Heart right ventricle (tissue), 16 donors: ENCODE measurements around the gene ROBO1. TPM values are rescaled to one million over a fixed set of nuclear protein-coding genes. Genes with fewer than 3 reads are reported as not detected.

Source experiments
- ATAC-seq, 8 donors: fragments of 200-7000 bp; cut with Tn5 transposase; one replicate each; pipeline ENCODE4 v1.9.1; 2020; ENCODE audit warnings: mild to moderate bottlenecking in 8 of 8, moderate library complexity in 8 of 8, moderate number of reproducible peaks in 1 of 8
- DNase-seq, 2 donors: peaks; one replicate each; pipeline ENCODE4 v3.0.0-alpha.2; 2020
- H3K27ac ChIP-seq, 10 donors: fragments of 200-600 bp; sonication (generic) in 2 of 10; one replicate each; pipeline versions ENCODE4 v1.5.0 to v1.8.0; 2020 to 2022; ENCODE audit warnings: mild to moderate bottlenecking in 3 of 10
- H3K27me3 ChIP-seq, 7 donors: fragments of 200-600 bp; one replicate each; pipeline ENCODE4 v1.8.0; 2021 to 2022; ENCODE audit warnings: mild to moderate bottlenecking in 2 of 7
- H3K36me3 ChIP-seq, 9 donors: fragments of 200-600 bp; sonication (generic) in 1 of 9; one replicate each; pipeline versions ENCODE4 v1.5.0 to v1.8.0; 2020 to 2022; ENCODE audit warnings: mild to moderate bottlenecking in 2 of 9
- H3K4me1 ChIP-seq, 9 donors: fragments of 200-600 bp; sonication (generic) in 1 of 9; one replicate each; pipeline versions ENCODE4 v1.5.0 to v1.8.0; 2020 to 2022; ENCODE audit warnings: mild to moderate bottlenecking in 4 of 9
- H3K4me3 ChIP-seq, 10 donors: fragments of 200-600 bp; sonication (generic) in 2 of 10; one replicate each; pipeline versions ENCODE4 v1.5.0 to v1.8.0; 2020 to 2022; ENCODE audit warnings: mild to moderate bottlenecking in 7 of 10, moderate library complexity in 2 of 10
- H3K9me3 ChIP-seq, 11 donors: fragments of 200-600 bp in 10 of 11; sonication (generic) in 2 of 11; one replicate each; pipeline versions ENCODE4 v1.5.0 to v1.8.0; 2013 to 2022; ENCODE audit warnings: mild to moderate bottlenecking in 2 of 11, control low read depth in 1 of 11, moderate library complexity in 1 of 11
- WGBS, 2 donors: extraction: QIAGEN DNeasy Blood & Tissue Kit; methylation state at CpG; one replicate each; pipeline ENCODE4 v1.1.7; 2013; ENCODE audit warnings: inconsistent platforms in 1 of 2; 5-methylcytosine and 5-hydroxymethylcytosine counted together
- intact Hi-C, 10 donors: fragments of 100-400 bp; cut with DNase I; formaldehyde crosslinking; loops; one replicate each; pipeline versions ENCODE4 v1.11.1 to v1.14.2; 2022
- polyA plus RNA-seq, 2 donors: library from polyadenylated mRNA; stranded (reverse); fragments of 200-250 nt; gene quantifications; one replicate each; pipeline ENCODE4 v1.2.3, GENCODE V29; 2013
- total RNA-seq, 10 donors: library from RNA; stranded (reverse); fragmentation: NEBNext Ultra II Directional in 3 of 10; extraction: Animal tissue kit (Norgen Biotek cat#: 25700) in 3 of 10; gene quantifications; one replicate each; pipeline versions ENCODE4 v1.2.1 to v1.2.4, GENCODE V29; 2021 to 2023
- TF ChIP-seq, protein P1 (sequence below), 9 donors: fragments of 200-600 bp; sonication (generic) in 2 of 9; IDR thresholded peaks; one replicate each; pipeline versions ENCODE4 v1.5.0 to v1.8.0; 2021 to 2022; ENCODE audit warnings: antibody characterized with exemption in 9 of 9, mild to moderate bottlenecking in 5 of 9, moderate library complexity in 1 of 9
- donor health status: Arrhythmogenic right ventricular cardiomyopathy.
- donor health status: ischemic (EF 13 %, LVEDD 7.1; RV severe dilation, severe dysfunction).
- donor health status: healthy with polysubstance abuse.
- donor health status: DM: no; HTN: yes; CAD: no.
- donor health status: DM: no; HTN: no; CAD: no.
- donor health status: ischemic (EF 25% LVEDD 6.9; RV normal size, moderate dysfunction).
- donor health status: ischemic (EF 25% LVEDD 5.7; RV mildly dilated, moderate dysfunction).
- donor health status: healthy.
- donor health status: DM: yes; HTN: yes; CAD: no.
- donor health status: Ischemic cardiomyopathy.
- donor health status: ischemic (EF 35%, LVEDD 5.7; RV mildly dilated, moderate dysfunction).
- donor health status: nonischemic (EF 11% LVEDD 7.7; RV severe dilation, severe dysfunction).
- donor health status: DM: yes; HTN: yes; CAD: no.
- donor health status: PGD.
- donor health status: ischemic (EF 29% LVEDD 5.4; RV normal size, mild dysfunction).
- donor health status: nonischemic (EF 23%, LVEDD 6.1; RV moderate dilation, normal function).

Gene ROBO1
- total and polyA plus RNA-seq, 12 donors: 2.8 to 13.9 (median 5.6) TPM

DNA sequence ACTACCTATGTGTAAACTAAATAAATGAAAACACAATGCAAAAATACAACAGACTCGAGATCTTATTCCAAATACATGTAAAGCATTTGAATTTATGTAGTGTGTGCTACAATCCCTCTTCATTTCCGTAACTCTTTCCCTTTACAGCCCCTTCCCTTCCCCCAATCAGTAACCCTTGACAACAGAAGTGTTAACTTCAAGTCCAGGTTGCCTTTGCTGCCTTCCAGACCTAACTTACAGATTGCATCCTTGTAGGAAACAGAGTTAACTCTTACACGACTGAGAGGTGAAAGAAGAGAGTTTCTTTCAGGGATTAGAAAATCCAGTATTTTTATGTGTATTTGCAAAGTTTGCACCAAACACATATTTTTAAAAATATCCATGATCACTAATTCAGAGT, 1.4 kb upstream of the ROBO1 start:
- Histone ChIP-seq H3K9me3 (no peaks in the 10 kb centered on the region), H3K4me3 (no peak overlapping the region), H3K4me1 (peaks cover 0 to 20% (median 5%) of the 10 kb centered on the region in 9 donors), H3K36me3 (no peaks in the 10 kb centered on the region), H3K27ac (no peak overlapping the region), H3K27me3 (peaks cover 6 to 50% (median 36%) of the 10 kb centered on the region in 7 donors)
- intact Hi-C loops: no loop called here
- TF ChIP-seq, protein P1, sequence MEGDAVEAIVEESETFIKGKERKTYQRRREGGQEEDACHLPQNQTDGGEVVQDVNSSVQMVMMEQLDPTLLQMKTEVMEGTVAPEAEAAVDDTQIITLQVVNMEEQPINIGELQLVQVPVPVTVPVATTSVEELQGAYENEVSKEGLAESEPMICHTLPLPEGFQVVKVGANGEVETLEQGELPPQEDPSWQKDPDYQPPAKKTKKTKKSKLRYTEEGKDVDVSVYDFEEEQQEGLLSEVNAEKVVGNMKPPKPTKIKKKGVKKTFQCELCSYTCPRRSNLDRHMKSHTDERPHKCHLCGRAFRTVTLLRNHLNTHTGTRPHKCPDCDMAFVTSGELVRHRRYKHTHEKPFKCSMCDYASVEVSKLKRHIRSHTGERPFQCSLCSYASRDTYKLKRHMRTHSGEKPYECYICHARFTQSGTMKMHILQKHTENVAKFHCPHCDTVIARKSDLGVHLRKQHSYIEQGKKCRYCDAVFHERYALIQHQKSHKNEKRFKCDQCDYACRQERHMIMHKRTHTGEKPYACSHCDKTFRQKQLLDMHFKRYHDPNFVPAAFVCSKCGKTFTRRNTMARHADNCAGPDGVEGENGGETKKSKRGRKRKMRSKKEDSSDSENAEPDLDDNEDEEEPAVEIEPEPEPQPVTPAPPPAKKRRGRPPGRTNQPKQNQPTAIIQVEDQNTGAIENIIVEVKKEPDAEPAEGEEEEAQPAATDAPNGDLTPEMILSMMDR (IDR thresholded peaks at IDR 0.05): no peak
- DNase-seq (no peak), ATAC-seq (no peak)
- 43 to 52% methylated on average over 3 of the region's 3 CpGs for WGBS, 2 donors

GRCh38 chr3:79767194-79767904, 449 bp downstream of the ROBO1 start:
- peaks cover 6 to 62% (median 36%) of the 10 kb centered on the region in 7 donors for H3K27me3 ChIP-seq
- H3K36me3 ChIP-seq: no peaks in the 10 kb centered on the region
- ATAC-seq (no peak), DNase-seq (no peak)
- H3K4me3 ChIP-seq: peak overlapping the region in 5 of 10 donors; percentile 5 to 34 (median 29)
- H3K9me3 ChIP-seq: no peaks in the 10 kb centered on the region
- TF ChIP-seq, protein P1 (IDR thresholded peaks at IDR 0.05): no peak
- H3K4me1 ChIP-seq: peaks cover 0 to 20% (median 5%) of the 10 kb centered on the region in 9 donors
- intact Hi-C loops: no loop called here
- H3K27ac ChIP-seq: no peak overlapping the region
- 1% methylated on average over 26 of the region's 26 CpGs for WGBS, 2 donors

DNA sequence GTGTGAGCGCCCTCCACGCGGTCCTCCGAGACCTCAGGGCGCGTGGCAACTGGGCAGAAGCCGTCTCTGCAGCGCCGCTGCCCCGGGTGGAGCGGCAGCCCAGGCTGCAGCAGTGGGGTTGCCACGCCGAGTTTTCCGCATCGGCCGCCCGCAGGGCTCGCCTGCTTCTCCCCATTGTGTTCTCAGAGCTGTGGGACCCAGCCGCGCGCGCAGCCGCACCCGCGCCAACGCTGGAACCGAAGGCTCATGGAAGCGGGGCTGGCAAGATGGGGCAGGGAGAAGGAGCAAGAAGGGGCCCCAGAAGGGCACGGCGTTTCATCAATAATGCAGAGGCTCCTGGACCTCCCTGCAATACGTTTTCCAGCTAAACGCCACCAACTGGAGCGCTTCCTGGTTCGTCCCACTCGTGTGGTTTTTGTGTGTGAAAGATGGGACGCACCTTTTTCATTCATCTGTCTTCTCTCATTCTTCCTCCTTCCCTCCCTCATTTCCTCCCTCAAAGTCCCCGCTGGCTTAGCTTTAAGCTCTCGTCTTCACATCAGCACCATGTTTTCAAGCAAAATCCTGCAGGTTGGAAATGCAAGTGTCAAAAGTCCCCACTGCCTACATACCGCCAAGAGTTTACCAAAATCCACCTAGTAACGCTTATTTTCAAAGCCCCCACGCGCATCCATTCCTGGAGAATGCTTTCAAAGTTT, 1.2 kb downstream of the ROBO1 start:
- intact Hi-C loops: no loop called here
- ATAC-seq (no peak), DNase-seq (no peak)
- TF ChIP-seq, protein P1 (IDR thresholded peaks at IDR 0.05): no peak
- H3K27me3 ChIP-seq: peaks cover 6 to 62% (median 36%) of the 10 kb centered on the region in 7 donors
- peaks cover 0 to 20% (median 5%) of the 10 kb centered on the region in 9 donors for H3K4me1 ChIP-seq
- no peaks in the 10 kb centered on the region for H3K9me3 ChIP-seq
- no peak overlapping the region for H3K27ac ChIP-seq
- peak overlapping the region in 5 of 10 donors; percentile 5 to 34 (median 10) for H3K4me3 ChIP-seq
- no peaks in the 10 kb centered on the region for H3K36me3 ChIP-seq
- WGBS, 2 donors: 1 to 3% methylated on average over 42 of the region's 42 CpGs

DNA sequence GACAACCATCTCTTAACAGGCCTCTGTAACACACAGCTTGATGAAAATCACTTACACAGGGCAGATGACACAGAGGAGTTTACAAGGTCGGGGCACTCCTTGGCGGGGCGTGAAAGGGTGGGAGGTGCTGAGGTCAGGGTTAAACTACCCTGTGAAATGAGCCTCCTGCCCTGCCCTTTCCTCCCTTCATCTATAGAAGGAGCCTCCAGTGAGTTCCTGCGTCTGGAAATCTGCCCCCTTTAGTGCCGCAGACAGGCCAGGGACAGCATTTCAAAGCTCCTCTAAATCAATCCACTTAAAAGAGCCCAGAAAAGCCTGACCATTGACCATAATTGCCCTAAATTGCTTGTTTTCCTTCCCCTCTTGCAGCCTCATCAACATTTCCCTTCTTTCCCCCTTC, 1.9 kb downstream of the ROBO1 start:
- H3K4me1 ChIP-seq: peaks cover 0 to 20% (median 5%) of the 10 kb centered on the region in 9 donors
- H3K27me3 ChIP-seq: peaks cover 6 to 62% (median 36%) of the 10 kb centered on the region in 7 donors
- WGBS, 2 donors: 17 to 27% methylated on average over 5 of the region's 5 CpGs
- TF ChIP-seq, protein P1 (IDR thresholded peaks at IDR 0.05): no peak
- no peaks in the 10 kb centered on the region for H3K36me3 ChIP-seq
- ATAC-seq (no peak), DNase-seq (no peak)
- intact Hi-C loops: no loop called here
- no peak overlapping the region for H3K4me3 ChIP-seq
- H3K9me3 ChIP-seq: no peaks in the 10 kb centered on the region
- H3K27ac ChIP-seq: no peak overlapping the region
